Testis (tissue), 3 donors: ENCODE data around the gene MFF. TPM values are rescaled to one million over a fixed set of nuclear protein-coding genes. Genes with fewer than 3 reads are reported as not detected.

Experiments
- DNase-seq: peaks from one replicate; pipeline ENCODE4 v3.0.0-alpha.2; 2019
- H3K27ac ChIP-seq, 2 donors: fragments of 200-600 bp; sonication (generic); one replicate each; pipeline ENCODE4 v1.5.1; 2019
- H3K27me3 ChIP-seq: fragments of 200-600 bp; sonication (generic); one replicate; pipeline ENCODE4 v1.5.1; 2019
- H3K36me3 ChIP-seq: fragments of 200-600 bp; sonication (generic); one replicate; pipeline ENCODE4 v1.5.1; 2017; ENCODE audit warnings: low read depth; ENCODE audit errors: missing control alignments
- H3K4me1 ChIP-seq: fragments of 200-600 bp; sonication (generic); one replicate; pipeline ENCODE4 v1.5.1; 2019
- H3K4me3 ChIP-seq, 2 donors: fragments of 200-600 bp; sonication (generic); one replicate each; pipeline ENCODE4 v1.5.1; 2017 to 2019
- H3K9me3 ChIP-seq: fragments of 200-600 bp; sonication (generic); one replicate; pipeline ENCODE4 v1.5.1; 2017
- CTCF ChIP-seq, 3 experiments: fragments of 450-650 bp in 2 of 3; fragments of 200-600 bp in 1 of 3; sonication (generic) in 1 of 3; IDR thresholded peaks; one replicate each; pipeline ENCODE4 v1.5.1; 2016 to 2019; ENCODE audit warnings: antibody characterized with exemption in 3 of 3, mild to moderate bottlenecking in 2 of 3, moderate library complexity in 1 of 3
- POLR2A ChIP-seq: fragments of 450-650 bp; IDR thresholded peaks from one replicate; pipeline ENCODE4 v1.6.1; 2017; ENCODE audit warnings: antibody characterized with exemption, mild to moderate bottlenecking, moderate library complexity
- WGBS, 2 donors: methylation state at CpG; one replicate each; pipeline ENCODE4 v1.1.5; 2018; 5-methylcytosine and 5-hydroxymethylcytosine counted together
- intact Hi-C: fragments of 100-400 bp; cut with DNase I; formaldehyde crosslinking; loops from one replicate; pipeline ENCODE4 v1.15.1; 2023; ENCODE audit warnings: low total_unique reads
- polyA plus RNA-seq: library from polyadenylated mRNA; stranded (reverse); fragments of 350-450 nt; fragmentation: Illumina TruSeq; extraction: RNeasy Lipid Tissue Mini Kit (QIAGEN cat#74804); gene quantifications from one replicate; pipeline ENCODE4 v1.2.3, GENCODE V29; 2014; ENCODE audit warnings: low read depth, low replicate concordance; ENCODE audit not compliant: insufficient read depth
- total RNA-seq, 2 donors: library from RNA; depleted of rRNA; stranded (reverse); fragments of >200 nt; gene quantifications; one replicate each; pipeline ENCODE4 v1.2.3, GENCODE V29; 2016

Gene MFF
- total and polyA plus RNA-seq, 3 donors from 2014 or later, result 318 to 457 (median 368) TPM

GRCh38 chr2:227292314-227292713, 32.7 kb upstream of the MFF start:
- intact Hi-C loops, result no loop called here
- TF ChIP-seq CTCF (IDR thresholded peaks at IDR 0.05) (no peak), POLR2A (no peak)

GRCh38 chr2:227293531-227293930, 31.5 kb upstream of the MFF start:
- H3K27me3 ChIP-seq, result no peaks in the 10 kb centered on the region
- intact Hi-C loops, result no loop called here
- H3K4me1 ChIP-seq, result no peaks in the 10 kb centered on the region
- H3K27ac ChIP-seq, result no peak overlapping the region
- no peak overlapping the region for H3K4me3 ChIP-seq
- WGBS, 2 donors, result 72 to 74% methylated on average over 4 of the region's 4 CpGs
- DNase-seq, result no peak
- TF ChIP-seq POLR2A (no peak), CTCF (IDR thresholded peaks at IDR 0.05) (no peak)
- H3K36me3 ChIP-seq, result no peaks in the 10 kb centered on the region
- H3K9me3 ChIP-seq, result no peaks in the 10 kb centered on the region

More at GRCh38 chr2:227292314-227292713, 32.7 kb upstream of the MFF start:
- no peak overlapping the region for H3K27ac ChIP-seq
- no peaks in the 10 kb centered on the region for H3K36me3 ChIP-seq
- no peaks in the 10 kb centered on the region for H3K9me3 ChIP-seq
- no peak for DNase-seq
- H3K4me1 ChIP-seq, result no peaks in the 10 kb centered on the region
- WGBS, 2 donors, result 84 to 88% methylated on average over 3 of the region's 3 CpGs
- no peaks in the 10 kb centered on the region for H3K27me3 ChIP-seq
- H3K4me3 ChIP-seq, result no peak overlapping the region

- 98% methylated on average over 4 of the region's 4 CpGs for WGBS, 2 donors
These were observed 29.2 kb upstream of the MFF start for GRCh38 chr2:227295806-227296205.

GRCh38 chr2:227296671-227297405, 28.2 kb upstream of the MFF start:
- no peak for TF ChIP-seq POLR2A
- no peak for TF ChIP-seq CTCF (IDR thresholded peaks at IDR 0.05)
- 79 to 81% methylated on average over 3 of the region's 3 CpGs for WGBS, 2 donors

More at GRCh38 chr2:227295806-227296205, 29.2 kb upstream of the MFF start:
- TF ChIP-seq POLR2A, result no peak
- no peak for TF ChIP-seq CTCF (IDR thresholded peaks at IDR 0.05)
- H3K27ac ChIP-seq, result no peak overlapping the region
- no peak for DNase-seq
- H3K27me3 ChIP-seq, result no peaks in the 10 kb centered on the region
- intact Hi-C loops, result no loop called here
- H3K9me3 ChIP-seq, result no peaks in the 10 kb centered on the region
- no peak overlapping the region for H3K4me3 ChIP-seq
- H3K4me1 ChIP-seq, result no peaks in the 10 kb centered on the region
- no peaks in the 10 kb centered on the region for H3K36me3 ChIP-seq

GRCh38 chr2:227301523-227301922, 23.5 kb upstream of the MFF start:
- no peaks in the 10 kb centered on the region for H3K4me1 ChIP-seq
- WGBS, 2 donors, result 67 to 88% methylated on average over 1 of the region's 1 CpG
- H3K4me3 ChIP-seq, result no peak overlapping the region
- intact Hi-C loops, result no loop called here
- H3K27ac ChIP-seq, result no peak overlapping the region
- no peaks in the 10 kb centered on the region for H3K27me3 ChIP-seq
- H3K9me3 ChIP-seq, result no peaks in the 10 kb centered on the region
- TF ChIP-seq CTCF (IDR thresholded peaks at IDR 0.05) (no peak), POLR2A (no peak)
- no peak for DNase-seq
- H3K36me3 ChIP-seq, result no peaks in the 10 kb centered on the region

More at GRCh38 chr2:227296671-227297405, 28.2 kb upstream of the MFF start:
- DNase-seq, result no peak
- Histone ChIP-seq H3K36me3 (no peaks in the 10 kb centered on the region), H3K9me3 (no peaks in the 10 kb centered on the region), H3K4me1 (no peaks in the 10 kb centered on the region), H3K27me3 (no peaks in the 10 kb centered on the region), H3K4me3 (no peak overlapping the region), H3K27ac (no peak overlapping the region)
- intact Hi-C loops, result no loop called here
